Loucy (cell line): ENCODE results near the gene RUNDC3A.

Source experiments
- H2AFZ ChIP-seq: fragments of 200-600 bp; sonication (generic); 2 replicates; pipeline ENCODE4 v1.6.0; 2016; ENCODE audit warnings: antibody characterized with exemption, mild to moderate bottlenecking, low read length, moderate library complexity
- H3F3A ChIP-seq: fragments of 200-600 bp; 2 replicates; pipeline ENCODE4 v1.6.0; 2016; ENCODE audit warnings: antibody characterized with exemption, low read depth, mild to moderate bottlenecking
- H3K27me3 ChIP-seq: fragments of 200-600 bp; sonication (generic); 2 replicates; pipeline ENCODE4 v1.6.1; 2014; ENCODE audit warnings: low read length, mild to moderate bottlenecking; ENCODE audit not compliant: insufficient read depth, poor library complexity, severe bottlenecking
- H3K36me3 ChIP-seq: fragments of 200-600 bp; sonication (generic); 2 replicates; pipeline ENCODE4 v1.6.1; 2016; ENCODE audit warnings: low read length; ENCODE audit not compliant: insufficient read depth
- H3K4me1 ChIP-seq: fragments of 200-600 bp; sonication (generic); 2 replicates; pipeline ENCODE4 v1.5.1; 2014; ENCODE audit warnings: low read length, mild to moderate bottlenecking; ENCODE audit not compliant: insufficient read depth, poor library complexity, severe bottlenecking
- H3K4me2 ChIP-seq: fragments of 200-600 bp; sonication (generic); 2 replicates; pipeline ENCODE4 v1.6.0; 2014; ENCODE audit warnings: antibody characterized with exemption, low read length, low read depth, mild to moderate bottlenecking; ENCODE audit not compliant: poor library complexity, severe bottlenecking
- H3K4me3 ChIP-seq: fragments of 200-600 bp; sonication (generic); 2 replicates; pipeline ENCODE4 v1.5.1; 2014; ENCODE audit warnings: low read length, mild to moderate bottlenecking, mixed read lengths; ENCODE audit not compliant: poor library complexity, severe bottlenecking
- H3K79me2 ChIP-seq: fragments of 200-600 bp; sonication (generic); 2 replicates; pipeline ENCODE4 v1.6.1; 2014; ENCODE audit warnings: low read length; ENCODE audit not compliant: insufficient read depth
- H3K9ac ChIP-seq: fragments of 200-600 bp; sonication (generic); 2 replicates; pipeline ENCODE4 v1.6.0; 2014; ENCODE audit warnings: mild to moderate bottlenecking, low read depth, low read length, moderate library complexity; ENCODE audit not compliant: poor library complexity, severe bottlenecking
- H3K9me2 ChIP-seq: fragments of 200-600 bp; sonication (generic); replicated peaks from 2 replicates; pipeline ENCODE4 v1.6.1; 2016; ENCODE audit warnings: low read depth, low read length, mixed read lengths
- H3K9me3 ChIP-seq: fragments of 200-600 bp; sonication (generic); 2 replicates; pipeline ENCODE4 v1.6.1; 2014; ENCODE audit warnings: mild to moderate bottlenecking, antibody characterized with exemption, low read length, low read depth; ENCODE audit not compliant: insufficient read depth
- H4K20me1 ChIP-seq: fragments of 200-600 bp; sonication (generic); 2 replicates; pipeline ENCODE4 v1.6.0; 2014; ENCODE audit warnings: antibody characterized with exemption, low read length, mild to moderate bottlenecking; ENCODE audit not compliant: insufficient read depth, poor library complexity, severe bottlenecking
- EZH2phosphoT487 ChIP-seq: fragments of 200-600 bp; IDR thresholded peaks from 2 replicates; pipeline ENCODE4 v1.6.1; 2018; ENCODE audit warnings: antibody characterized with exemption, mild to moderate bottlenecking, moderate library complexity, borderline replicate concordance
- TF ChIP-seq, protein P1 (sequence below): fragments of 200-600 bp; sonication (generic); conservative IDR thresholded peaks from 2 replicates; pipeline ENCODE4 v1.5.1; 2014; ENCODE audit warnings: mild to moderate bottlenecking, antibody characterized with exemption, low read length

RUNDC3A gene

DNA sequence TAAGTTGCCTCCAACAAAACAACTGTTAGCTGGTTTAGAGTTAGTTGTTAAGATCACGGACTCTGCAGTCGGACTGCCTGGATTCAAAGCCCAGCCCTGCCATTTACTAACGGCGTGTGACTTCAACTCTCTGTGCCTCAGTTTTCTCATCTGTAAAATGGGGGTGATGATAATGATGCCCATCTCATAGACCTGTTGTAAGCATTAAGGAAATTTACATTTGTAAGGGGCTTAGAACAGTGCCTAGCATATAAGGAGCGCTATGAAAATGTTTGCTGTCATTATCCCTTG, 41.3 kb upstream of the RUNDC3A start:
- Histone ChIP-seq H2AFZ (no peak overlapping the region), H3K4me2 (no peak overlapping the region), H3K9me2 (no peaks in the 10 kb centered on the region), H3F3A (no peaks in the 10 kb centered on the region), H3K4me1 (no peaks in the 10 kb centered on the region), H3K9me3 (no peaks in the 10 kb centered on the region), H3K27me3 (no peaks in the 10 kb centered on the region), H3K36me3 (no peaks in the 10 kb centered on the region), H3K79me2 (no peaks in the 10 kb centered on the region), H3K9ac (no peak overlapping the region), H3K4me3 (no peak overlapping the region), H4K20me1 (no peaks in the 10 kb centered on the region)
- TF ChIP-seq, protein P1, sequence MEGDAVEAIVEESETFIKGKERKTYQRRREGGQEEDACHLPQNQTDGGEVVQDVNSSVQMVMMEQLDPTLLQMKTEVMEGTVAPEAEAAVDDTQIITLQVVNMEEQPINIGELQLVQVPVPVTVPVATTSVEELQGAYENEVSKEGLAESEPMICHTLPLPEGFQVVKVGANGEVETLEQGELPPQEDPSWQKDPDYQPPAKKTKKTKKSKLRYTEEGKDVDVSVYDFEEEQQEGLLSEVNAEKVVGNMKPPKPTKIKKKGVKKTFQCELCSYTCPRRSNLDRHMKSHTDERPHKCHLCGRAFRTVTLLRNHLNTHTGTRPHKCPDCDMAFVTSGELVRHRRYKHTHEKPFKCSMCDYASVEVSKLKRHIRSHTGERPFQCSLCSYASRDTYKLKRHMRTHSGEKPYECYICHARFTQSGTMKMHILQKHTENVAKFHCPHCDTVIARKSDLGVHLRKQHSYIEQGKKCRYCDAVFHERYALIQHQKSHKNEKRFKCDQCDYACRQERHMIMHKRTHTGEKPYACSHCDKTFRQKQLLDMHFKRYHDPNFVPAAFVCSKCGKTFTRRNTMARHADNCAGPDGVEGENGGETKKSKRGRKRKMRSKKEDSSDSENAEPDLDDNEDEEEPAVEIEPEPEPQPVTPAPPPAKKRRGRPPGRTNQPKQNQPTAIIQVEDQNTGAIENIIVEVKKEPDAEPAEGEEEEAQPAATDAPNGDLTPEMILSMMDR: no peak
- TF ChIP-seq EZH2phosphoT487: no peak

DNA sequence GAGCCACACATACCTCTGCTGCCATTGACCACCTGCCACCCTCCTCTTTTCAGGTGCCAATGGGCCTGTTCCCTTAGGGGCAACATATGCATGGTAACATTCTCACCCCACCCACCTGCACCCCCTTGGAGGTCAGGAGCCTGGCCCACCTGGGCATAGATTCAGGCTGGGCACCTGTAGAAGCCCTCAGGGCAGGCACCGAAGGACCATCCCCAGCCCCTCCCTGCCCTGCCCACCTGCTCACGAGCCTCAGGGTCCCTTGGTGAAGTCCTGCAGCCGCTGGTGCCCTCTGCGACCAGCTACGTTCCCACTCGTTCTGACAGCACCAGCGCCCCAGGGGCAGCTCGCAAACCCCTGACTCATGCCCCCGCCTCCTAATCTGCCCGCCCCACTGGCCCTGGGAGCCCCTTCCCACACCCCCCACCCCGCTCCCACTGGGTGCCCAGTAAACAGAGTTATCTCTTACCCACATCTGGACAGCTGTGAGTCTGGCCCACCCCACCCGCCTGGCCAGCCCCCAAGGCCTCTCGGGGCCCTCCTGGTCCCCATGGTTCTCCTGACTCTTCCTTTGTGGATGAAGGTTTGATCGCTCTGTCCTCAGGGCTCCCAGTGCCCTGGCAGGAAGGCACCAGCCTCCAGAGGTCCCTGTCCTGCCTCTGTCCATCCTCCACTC, 40.4 kb upstream of the RUNDC3A start, which contains the start of gene SLC4A1:
Gene SLC4A1 (minus strand): TSS at position 318 of the 673 bp plus-strand sequence. CDS start 5,269 bp downstream, outside the sequence.
- H4K20me1 ChIP-seq: no peaks in the 10 kb centered on the region
- no peak within 1 kb of the TSS for H2AFZ ChIP-seq
- no peak for TF ChIP-seq EZH2phosphoT487
- H3K9ac ChIP-seq: no peak within 1 kb of the TSS
- H3K9me3 ChIP-seq: no peaks in the 10 kb centered on the region
- no peaks in the 10 kb centered on the region for H3K9me2 ChIP-seq
- H3K4me3 ChIP-seq: no peak within 1 kb of the TSS
- H3K79me2 ChIP-seq: no peaks in the 10 kb centered on the region
- H3K4me1 ChIP-seq: no peaks in the 10 kb centered on the region
- no peak within 1 kb of the TSS for H3K4me2 ChIP-seq
- H3F3A ChIP-seq: no peaks in the 10 kb centered on the region
- no peaks in the 10 kb centered on the region for H3K36me3 ChIP-seq
- H3K27me3 ChIP-seq: no peaks in the 10 kb centered on the region

DNA sequence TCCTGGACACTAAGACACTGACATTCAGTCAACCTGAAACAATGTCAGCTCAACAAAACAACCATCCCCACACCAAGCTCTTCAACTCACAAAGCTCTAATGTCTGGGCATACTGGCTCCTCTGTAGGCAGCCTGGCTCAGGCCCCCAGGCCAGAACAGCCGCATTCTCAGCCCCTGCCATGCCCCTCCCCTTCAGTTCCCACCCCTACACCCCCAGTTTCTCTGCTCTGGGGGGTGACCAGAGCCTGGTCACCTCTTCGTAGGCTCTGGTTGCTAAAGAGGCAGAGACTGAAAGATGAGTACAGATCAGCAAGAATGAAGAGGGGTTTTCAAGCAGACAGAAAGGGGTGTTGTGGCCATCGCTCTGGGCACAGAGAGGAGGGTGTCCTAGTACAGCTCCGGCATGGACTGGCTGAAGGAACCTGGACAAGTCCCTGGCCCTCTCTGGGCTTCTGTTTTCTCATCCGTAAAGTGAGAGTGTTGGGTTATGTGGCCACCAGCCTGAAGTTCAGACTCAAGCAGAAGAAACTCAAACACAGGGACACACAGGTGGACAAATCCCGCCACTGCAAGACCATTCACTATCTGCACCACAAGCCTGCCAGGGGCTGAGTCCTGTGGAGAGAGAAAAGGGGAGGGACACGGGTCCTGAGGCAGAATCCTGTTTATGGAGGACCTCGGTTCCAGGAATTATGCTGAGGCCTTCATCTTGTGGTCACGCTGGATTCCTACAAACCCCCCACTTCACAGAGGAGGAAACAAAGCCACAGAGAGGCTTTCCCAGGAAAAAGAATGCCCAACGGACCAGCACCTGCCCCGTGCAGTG, 39.5 kb upstream of the RUNDC3A start:
- no peaks in the 10 kb centered on the region for H3K4me1 ChIP-seq
- H2AFZ ChIP-seq: no peak overlapping the region
- H3K9me3 ChIP-seq: no peaks in the 10 kb centered on the region
- TF ChIP-seq, protein P1: no peak
- TF ChIP-seq EZH2phosphoT487: no peak
- H3K36me3 ChIP-seq: no peaks in the 10 kb centered on the region
- H4K20me1 ChIP-seq: no peaks in the 10 kb centered on the region
- H3K4me2 ChIP-seq: no peak overlapping the region
- no peaks in the 10 kb centered on the region for H3F3A ChIP-seq
- H3K4me3 ChIP-seq: no peak overlapping the region
- no peak overlapping the region for H3K9ac ChIP-seq
- H3K27me3 ChIP-seq: no peaks in the 10 kb centered on the region
- no peaks in the 10 kb centered on the region for H3K79me2 ChIP-seq
- no peaks in the 10 kb centered on the region for H3K9me2 ChIP-seq
